Neural progenitor cell (in vitro differentiated cells): ENCODE measurements around the gene KLHL3. TPM values are rescaled to one million over a fixed set of nuclear protein-coding genes. Genes with fewer than 3 reads are reported as not detected.

Source experiments
- DNase-seq: peaks from one replicate; pipeline ENCODE4 v3.0.0-alpha.2; 2016; ENCODE audit warnings: low spot score
- H2AFZ ChIP-seq: fragments of 200-600 bp; sonication (generic); replicated peaks from 2 replicates; pipeline ENCODE4 v1.6.1; 2016; ENCODE audit warnings: antibody characterized with exemption
- H3F3A ChIP-seq: fragments of 200-600 bp; sonication (generic); 2 replicates; pipeline ENCODE4 v1.6.1; 2016; ENCODE audit warnings: antibody characterized with exemption, low read depth
- H3K27ac ChIP-seq: fragments of 200-600 bp; sonication (generic); 2 replicates; pipeline ENCODE4 v1.5.1; 2016; ENCODE audit warnings: mild to moderate bottlenecking
- H3K27me3 ChIP-seq: fragments of 200-600 bp; sonication (generic); 2 replicates; pipeline ENCODE4 v1.6.1; 2016; ENCODE audit warnings: mild to moderate bottlenecking, moderate library complexity
- H3K36me3 ChIP-seq: fragments of 200-600 bp; sonication (generic); 2 replicates; pipeline ENCODE4 v1.5.1; 2016
- H3K4me1 ChIP-seq: fragments of 200-600 bp; sonication (generic); 2 replicates; pipeline ENCODE4 v1.6.1; 2016; ENCODE audit warnings: mixed run types
- H3K4me2 ChIP-seq: fragments of 200-600 bp; sonication (generic); 2 replicates; pipeline ENCODE4 v1.6.1; 2016
- H3K4me3 ChIP-seq: fragments of 200-600 bp; sonication (generic); 2 replicates; pipeline ENCODE4 v1.5.1; 2016
- H3K79me2 ChIP-seq: fragments of 200-600 bp; sonication (generic); 2 replicates; pipeline ENCODE4 v1.6.1; 2016; ENCODE audit warnings: low read depth
- H3K9ac ChIP-seq: fragments of 200-600 bp; sonication (generic); 2 replicates; pipeline ENCODE4 v1.6.1; 2016
- H3K9me3 ChIP-seq: fragments of 200-600 bp; sonication (generic); 2 replicates; pipeline ENCODE4 v1.5.1; 2016; ENCODE audit warnings: low read depth
- H4K20me1 ChIP-seq: fragments of 200-600 bp; sonication (generic); 2 replicates; pipeline ENCODE4 v1.6.1; 2016; ENCODE audit warnings: low read depth
- H3K27ac Mint-ChIP-seq: 3 replicates; pipeline ENCODE4 v1.8.0; 2021; ENCODE audit warnings: mixed read lengths
- H3K27me3 Mint-ChIP-seq: 2 replicates; pipeline ENCODE4 v1.8.0; 2022; ENCODE audit warnings: low read depth, mild to moderate bottlenecking, inconsistent platforms, moderate library complexity, mixed read lengths; ENCODE audit not compliant: insufficient read depth
- H3K36me3 Mint-ChIP-seq: 3 replicates; pipeline ENCODE4 v1.8.0; 2021; ENCODE audit warnings: mixed read lengths
- H3K4me1 Mint-ChIP-seq: 3 replicates; pipeline ENCODE4 v1.8.0; 2021; ENCODE audit warnings: mixed read lengths
- H3K4me3 Mint-ChIP-seq: 3 replicates; pipeline ENCODE4 v1.8.0; 2021; ENCODE audit warnings: mild to moderate bottlenecking, moderate library complexity, mixed read lengths
- H3K9me3 Mint-ChIP-seq: 3 replicates; pipeline ENCODE4 v1.8.0; 2020; ENCODE audit warnings: mixed read lengths
- CTCF ChIP-seq: fragments of 200-600 bp; sonication (generic); IDR thresholded peaks from 2 replicates; pipeline ENCODE4 v1.5.1; 2017; ENCODE audit warnings: antibody characterized with exemption, mild to moderate bottlenecking
- EZH2 ChIP-seq: fragments of 200-600 bp; sonication (generic); IDR thresholded peaks from 2 replicates; pipeline ENCODE4 v1.6.1; 2017; ENCODE audit warnings: antibody characterized with exemption, mild to moderate bottlenecking, moderate library complexity
- EZH2phosphoT487 ChIP-seq: fragments of 200-600 bp; sonication (generic); IDR thresholded peaks from 2 replicates; pipeline ENCODE4 v1.6.1; 2017; ENCODE audit warnings: antibody characterized with exemption
- total RNA-seq: library from RNA; depleted of rRNA; stranded (reverse); fragments of >200 nt; gene quantifications from 2 replicates; pipeline ENCODE4 v1.2.3, GENCODE V29; 2015; ENCODE audit warnings: low replicate concordance

The KLHL3 gene
- total RNA-seq, 1 donor from 2014 or later, result 26.8 TPM

- Histone ChIP-seq H3K4me2 (no peak overlapping the region), H3K4me1 (no peaks in the 10 kb centered on the region), H3K4me3 (no peak overlapping the region), H4K20me1 (no peaks in the 10 kb centered on the region), H3F3A (no peaks in the 10 kb centered on the region), H3K79me2 (no peaks in the 10 kb centered on the region), H3K36me3 (no peaks in the 10 kb centered on the region), H2AFZ (no peak overlapping the region), H3K27me3 (no peaks in the 10 kb centered on the region), H3K9me3 (peaks cover under 1% of the 10 kb centered on the region), H3K27ac (no peak overlapping the region), H3K9ac (no peak overlapping the region)
- no peak for TF ChIP-seq EZH2
- no peak for TF ChIP-seq CTCF
- no peak for TF ChIP-seq EZH2phosphoT487
- Mint-ChIP-seq H3K36me3 (peaks cover 13% of the 10 kb centered on the region), H3K9me3 (peaks cover 8% of the 10 kb centered on the region), H3K4me1 (no peaks in the 10 kb centered on the region), H3K27ac (no peak overlapping the region), H3K27me3 (no peaks in the 10 kb centered on the region), H3K4me3 (no peak overlapping the region)
- no peak for DNase-seq
Measured at GRCh38 chr5:137708062-137708461, 27.8 kb downstream of the KLHL3 start.

- Mint-ChIP-seq H3K27ac (no peak overlapping the region), H3K4me3 (no peak overlapping the region), H3K4me1 (no peaks in the 10 kb centered on the region), H3K36me3 (peaks cover 11% of the 10 kb centered on the region), H3K9me3 (no peaks in the 10 kb centered on the region), H3K27me3 (no peaks in the 10 kb centered on the region)
- Histone ChIP-seq H3K36me3 (no peaks in the 10 kb centered on the region), H3K27ac (no peak overlapping the region), H3K4me2 (no peak overlapping the region), H4K20me1 (no peaks in the 10 kb centered on the region), H3K9me3 (no peaks in the 10 kb centered on the region), H3F3A (no peaks in the 10 kb centered on the region), H3K79me2 (no peaks in the 10 kb centered on the region), H3K9ac (no peak overlapping the region), H3K4me3 (no peak overlapping the region), H3K27me3 (no peaks in the 10 kb centered on the region), H3K4me1 (no peaks in the 10 kb centered on the region), H2AFZ (no peak overlapping the region)
- no peak for TF ChIP-seq EZH2
- no peak for TF ChIP-seq EZH2phosphoT487
- TF ChIP-seq CTCF, result no peak
- DNase-seq, result no peak
Measured at GRCh38 chr5:137706841-137707240, 29.0 kb downstream of the KLHL3 start.

GRCh38 chr5:137705106-137705505 is 30.8 kb downstream of the KLHL3 start:
- H3K36me3 Mint-ChIP-seq, result peaks cover 11% of the 10 kb centered on the region

More at GRCh38 chr5:137705106-137705505, 30.8 kb downstream of the KLHL3 start:
- Histone ChIP-seq H4K20me1 (no peaks in the 10 kb centered on the region), H3K9ac (no peak overlapping the region), H3K4me1 (no peaks in the 10 kb centered on the region), H3K9me3 (no peaks in the 10 kb centered on the region), H3K27me3 (no peaks in the 10 kb centered on the region), H3K27ac (no peak overlapping the region), H3K4me2 (no peak overlapping the region), H2AFZ (no peak overlapping the region), H3K79me2 (no peaks in the 10 kb centered on the region), H3K36me3 (no peaks in the 10 kb centered on the region), H3F3A (no peaks in the 10 kb centered on the region), H3K4me3 (no peak overlapping the region)
- Mint-ChIP-seq H3K27ac (no peak overlapping the region), H3K4me1 (no peaks in the 10 kb centered on the region), H3K27me3 (no peaks in the 10 kb centered on the region), H3K4me3 (no peak overlapping the region), H3K9me3 (no peaks in the 10 kb centered on the region)
- no peak for DNase-seq
- no peak for TF ChIP-seq EZH2
- no peak for TF ChIP-seq CTCF
